ENCODE measurements around the gene GALNT15.

GALNT15 gene

DNA sequence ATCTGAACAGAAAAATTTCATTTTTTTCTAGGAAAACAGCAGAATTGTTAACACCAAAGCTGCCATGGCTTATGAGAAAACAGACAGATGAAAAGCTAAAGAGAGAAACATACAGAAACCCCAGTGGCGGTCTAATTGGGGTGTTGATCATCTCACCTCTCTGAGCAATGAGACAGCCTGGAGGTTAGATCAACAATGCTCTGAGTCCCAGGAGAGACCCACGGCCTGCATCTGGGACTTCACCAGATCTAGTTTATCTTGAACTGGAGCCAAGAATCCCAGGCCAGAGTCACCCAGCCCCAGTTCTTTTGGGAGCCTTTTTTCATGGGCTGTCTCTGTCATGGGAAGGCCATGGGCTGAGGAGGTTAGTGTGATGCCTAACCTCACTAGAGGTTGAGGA, 3.5 kb upstream of the GALNT15 start:
- no peak for DNase-seq

DNA sequence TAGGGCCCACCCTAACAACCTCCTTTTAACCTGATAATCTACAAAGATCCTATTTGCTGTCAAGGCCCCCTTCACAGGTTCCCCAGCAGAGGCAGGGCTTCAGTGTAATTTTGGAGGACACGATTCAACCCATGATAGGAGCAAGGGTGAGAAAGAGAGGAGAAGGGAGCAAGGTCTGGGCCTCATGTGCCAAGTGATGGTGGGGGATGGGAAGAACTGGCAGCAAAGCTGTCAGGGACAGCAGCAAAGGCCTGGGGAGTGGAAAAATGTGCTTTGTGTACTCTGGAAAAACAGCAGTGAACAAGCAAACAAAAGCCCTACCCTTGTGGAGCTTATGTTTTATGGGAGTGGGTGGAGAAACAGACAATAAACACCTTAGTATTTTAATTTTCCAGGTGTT, 2.7 kb upstream of the GALNT15 start:
- no peak for DNase-seq

DNA sequence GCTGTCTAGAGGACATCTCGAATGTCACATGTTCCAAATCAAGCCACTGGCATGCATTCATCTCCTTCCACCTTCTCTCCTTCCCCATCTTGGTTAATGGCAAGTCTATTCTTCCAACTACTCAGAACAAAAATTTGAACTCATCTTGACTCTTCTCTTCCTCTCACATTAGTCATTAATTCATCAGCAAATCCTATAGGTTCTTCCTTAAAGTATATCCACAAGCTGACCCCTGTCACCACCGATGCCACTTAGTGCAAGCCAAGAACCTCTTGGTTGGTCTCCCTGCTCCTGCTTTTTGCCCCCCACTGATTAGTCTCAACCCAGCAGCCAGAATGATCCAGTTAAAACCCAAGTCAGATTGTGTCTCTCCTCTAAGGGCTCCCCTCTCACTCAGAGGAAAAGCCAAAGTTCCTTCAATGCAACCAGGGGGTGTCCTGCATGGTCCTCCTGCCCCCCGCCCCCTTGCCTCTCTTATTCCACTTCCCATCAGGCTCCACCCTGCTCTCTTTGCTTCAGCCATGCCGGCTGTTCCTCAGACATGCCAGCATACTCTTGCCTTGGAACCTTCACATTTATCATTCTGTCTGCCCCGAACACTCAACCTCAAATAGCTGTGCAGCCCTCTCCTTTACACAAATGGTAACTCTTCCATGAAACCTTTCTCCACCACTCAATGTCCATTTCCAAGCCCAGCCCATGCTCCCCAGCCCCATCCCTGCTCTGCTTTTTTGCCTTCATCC, 1.0 kb upstream of the GALNT15 start:
- DNase-seq: no peak

DNA sequence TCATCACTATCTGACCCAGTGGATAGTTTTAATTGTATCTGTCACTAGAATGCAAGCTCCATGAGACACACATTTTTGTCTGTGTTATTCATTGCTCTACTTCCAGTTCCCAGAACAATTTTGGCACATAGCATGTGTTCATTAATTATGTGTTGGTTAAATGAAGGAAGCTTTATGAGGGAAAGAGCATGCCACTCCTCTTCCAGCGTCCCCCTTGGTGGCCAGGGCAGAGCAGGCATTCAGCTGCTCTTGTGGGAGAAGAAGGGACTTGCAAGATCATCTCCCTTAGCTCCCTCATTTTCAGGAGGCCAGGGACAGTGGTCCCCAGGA, 489 bp upstream of the GALNT15 start:
- no peak for DNase-seq

DNA sequence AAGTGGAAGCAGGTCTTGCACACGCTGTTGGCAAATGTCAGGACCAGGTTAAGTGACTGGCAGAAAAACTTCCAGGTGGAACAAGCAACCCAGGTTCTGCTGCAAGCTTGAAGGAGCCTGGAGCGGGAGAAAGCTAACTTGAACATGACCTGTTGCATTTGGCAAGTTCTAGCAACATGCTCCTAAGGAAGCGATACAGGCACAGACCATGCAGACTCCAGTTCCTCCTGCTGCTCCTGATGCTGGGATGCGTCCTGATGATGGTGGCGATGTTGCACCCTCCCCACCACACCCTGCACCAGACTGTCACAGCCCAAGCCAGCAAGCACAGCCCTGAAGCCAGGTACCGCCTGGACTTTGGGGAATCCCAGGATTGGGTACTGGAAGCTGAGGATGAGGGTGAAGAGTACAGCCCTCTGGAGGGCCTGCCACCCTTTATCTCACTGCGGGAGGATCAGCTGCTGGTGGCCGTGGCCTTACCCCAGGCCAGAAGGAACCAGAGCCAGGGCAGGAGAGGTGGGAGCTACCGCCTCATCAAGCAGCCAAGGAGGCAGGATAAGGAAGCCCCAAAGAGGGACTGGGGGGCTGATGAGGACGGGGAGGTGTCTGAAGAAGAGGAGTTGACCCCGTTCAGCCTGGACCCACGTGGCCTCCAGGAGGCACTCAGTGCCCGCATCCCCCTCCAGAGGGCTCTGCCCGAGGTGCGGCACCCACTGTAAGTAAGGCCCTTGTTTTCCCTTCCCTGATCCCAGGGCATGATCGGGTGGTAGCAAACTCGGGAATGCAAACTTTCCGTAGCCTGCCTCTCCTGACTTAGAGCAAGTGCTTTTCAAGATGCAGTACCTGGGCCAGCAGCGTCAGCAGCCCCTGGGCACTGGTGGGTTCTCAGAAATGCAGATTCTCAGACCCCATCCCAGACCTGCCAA, 759 bp downstream of the GALNT15 start:
- DNase-seq: no peak

DNA sequence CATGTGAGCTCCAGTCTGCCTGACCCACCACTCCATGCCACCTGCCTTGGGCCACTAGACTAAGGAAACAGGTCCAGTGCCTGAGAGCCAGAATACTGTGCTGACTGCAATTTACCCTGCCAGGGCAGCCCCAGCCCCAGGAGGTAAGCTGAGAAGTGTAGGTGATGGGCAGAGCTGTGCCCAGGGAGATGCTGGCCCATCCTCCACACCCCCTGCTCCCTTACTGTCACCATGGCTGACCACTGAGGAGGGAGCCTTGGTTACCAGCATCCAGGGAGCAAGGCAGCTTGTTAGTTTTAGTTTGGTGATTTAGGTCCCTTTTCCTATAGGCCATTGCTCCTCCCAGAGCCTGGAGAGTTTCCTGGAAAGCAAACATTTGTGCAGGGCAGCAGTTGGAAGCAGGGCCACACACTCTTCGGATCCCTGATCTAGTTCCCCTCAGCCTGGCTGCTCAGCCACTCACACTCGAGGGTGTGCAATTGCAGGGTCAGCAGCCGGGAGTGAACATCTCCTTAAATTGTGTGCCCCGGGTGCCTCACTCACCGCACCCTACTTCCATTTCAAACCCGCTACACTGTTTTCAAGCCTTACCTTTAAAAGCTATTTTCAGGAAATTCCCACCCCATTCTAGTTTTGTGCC, 2.0 kb downstream of the GALNT15 start:
- no peak for DNase-seq

DNA sequence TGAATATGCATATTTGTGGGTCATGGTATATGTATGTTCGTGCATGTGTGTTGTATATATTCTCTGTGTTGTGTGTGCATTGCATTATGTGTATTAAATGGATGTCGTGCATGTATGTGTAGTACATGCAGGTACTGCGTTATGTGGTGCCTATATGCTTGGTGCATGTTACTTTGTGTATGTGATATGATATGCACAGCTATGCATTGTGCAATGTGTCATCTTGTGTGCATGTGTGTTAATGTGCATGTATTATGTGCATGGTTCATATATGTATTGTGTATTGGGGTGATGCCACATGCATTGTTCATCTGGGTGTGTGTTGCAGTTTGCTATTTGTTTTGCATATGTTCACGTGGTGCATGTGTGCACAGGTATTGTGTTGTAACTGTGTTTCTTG, 2.9 kb downstream of the GALNT15 start:
- no peak for DNase-seq

DNA sequence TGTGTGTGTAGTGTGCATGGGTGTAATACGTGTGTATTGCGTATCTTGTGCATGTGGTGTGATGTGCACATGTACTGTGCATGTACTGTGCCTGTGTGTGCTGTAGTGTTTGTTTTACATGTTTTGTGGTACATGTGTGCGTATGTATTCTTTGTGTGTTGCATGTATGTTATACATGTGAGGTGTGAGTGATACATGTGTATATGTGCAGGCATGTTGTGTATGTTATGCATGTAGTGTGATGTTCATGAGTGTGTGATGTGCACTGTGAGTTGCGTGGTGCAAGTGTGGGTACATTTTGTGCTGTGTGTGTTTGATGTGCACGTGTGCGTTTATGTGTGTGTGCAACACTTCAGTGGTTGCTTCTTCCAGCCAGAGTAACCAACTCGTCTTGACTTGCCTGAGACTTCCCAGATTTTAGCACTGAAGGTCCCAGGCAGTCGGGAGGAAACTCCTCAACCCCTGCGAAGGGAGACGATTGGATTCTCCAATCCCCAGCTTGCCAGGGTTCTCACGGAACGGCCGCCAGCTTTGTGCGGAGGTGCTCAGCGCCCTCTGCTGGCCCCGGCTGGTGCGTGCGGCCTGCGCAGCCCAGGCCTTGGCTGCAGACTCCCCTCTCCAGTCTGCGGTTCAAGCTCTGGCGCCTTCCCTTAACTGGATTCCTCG, 3.6 kb downstream of the GALNT15 start:
- DNase-seq: no peak

DNA sequence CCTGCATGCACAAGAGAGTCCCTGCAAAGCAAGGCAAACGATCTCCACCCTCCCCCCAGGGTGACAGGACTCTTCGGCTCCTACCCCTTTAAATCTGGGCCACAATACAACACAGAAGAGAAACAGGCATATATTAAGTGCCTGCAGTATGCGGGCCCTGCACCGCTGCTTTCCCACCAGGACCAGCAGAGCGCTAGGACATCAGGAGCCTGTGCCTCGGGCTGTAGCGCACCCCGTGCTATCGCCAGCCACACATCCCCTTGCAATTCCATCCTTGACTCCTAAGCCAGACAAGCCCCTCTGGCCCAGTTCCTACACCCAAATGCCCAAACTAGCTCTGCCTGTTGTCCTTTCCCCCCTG, 4.1 kb downstream of the GALNT15 start:
- DNase-seq: no peak

DNA sequence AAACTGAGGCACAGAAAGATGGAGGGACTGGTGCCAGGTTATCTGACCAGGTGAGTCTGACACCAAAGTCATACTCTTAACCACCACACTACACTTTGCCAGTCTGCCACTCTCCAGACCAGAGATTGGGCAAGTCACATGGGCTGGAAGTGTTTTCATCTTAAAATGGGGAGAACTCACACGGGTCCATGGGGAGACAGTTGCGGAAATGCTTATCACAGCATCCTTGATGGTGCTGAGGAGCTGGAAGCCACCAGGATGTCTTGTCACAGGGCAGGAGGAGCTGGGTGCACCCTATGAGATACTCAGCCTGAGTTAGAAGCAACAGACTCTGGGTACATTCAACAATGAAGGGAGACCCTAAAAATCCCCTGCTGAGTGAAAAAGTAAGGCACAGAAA, 4.8 kb downstream of the GALNT15 start:
- no peak for DNase-seq

DNA sequence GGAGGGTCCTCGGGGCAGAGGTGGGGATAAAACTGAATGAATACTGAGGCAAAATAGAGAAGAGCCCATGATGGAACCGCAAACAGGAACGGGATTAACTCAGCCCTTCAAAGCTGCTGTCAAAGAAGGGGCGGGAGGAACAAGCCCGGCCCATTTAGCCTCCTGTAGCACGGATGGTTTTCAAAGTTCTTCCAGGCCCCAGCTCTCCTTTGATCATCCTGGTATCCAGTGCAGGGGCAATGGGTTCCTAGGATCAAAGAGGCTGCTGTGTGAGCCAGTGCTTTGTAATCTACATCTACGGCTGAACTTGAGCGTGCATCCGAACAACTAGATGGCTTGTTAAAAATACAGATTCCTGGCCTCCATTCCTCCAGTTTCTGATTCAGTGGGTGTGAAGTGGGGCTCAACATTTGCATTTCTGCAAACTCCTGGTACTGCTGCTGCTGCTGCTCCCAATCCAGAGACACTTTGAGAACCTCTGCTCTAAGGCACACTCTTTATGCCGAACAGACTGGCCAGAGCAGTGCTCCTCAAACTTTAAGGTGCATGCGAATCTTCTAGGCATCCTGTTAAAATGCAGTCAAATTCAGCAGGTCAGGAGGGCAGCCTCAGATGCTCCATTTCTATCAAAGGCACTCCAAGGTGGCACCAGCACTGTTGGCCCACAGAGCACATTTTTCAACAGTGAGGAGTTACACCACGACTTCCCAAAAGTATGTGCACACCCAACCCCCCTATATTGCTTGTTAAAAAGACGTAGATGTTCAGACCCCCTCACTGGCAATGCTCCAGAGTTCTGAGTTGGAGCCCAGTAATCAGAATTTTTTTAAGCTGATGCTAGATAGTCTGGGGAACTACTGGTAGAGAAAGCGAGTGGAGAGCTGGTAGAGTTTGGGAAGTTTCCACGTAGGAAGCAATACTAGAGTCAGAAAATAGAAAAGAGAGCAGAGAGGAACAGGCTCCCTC, 5.6 kb downstream of the GALNT15 start:
- no peak for DNase-seq

DNA sequence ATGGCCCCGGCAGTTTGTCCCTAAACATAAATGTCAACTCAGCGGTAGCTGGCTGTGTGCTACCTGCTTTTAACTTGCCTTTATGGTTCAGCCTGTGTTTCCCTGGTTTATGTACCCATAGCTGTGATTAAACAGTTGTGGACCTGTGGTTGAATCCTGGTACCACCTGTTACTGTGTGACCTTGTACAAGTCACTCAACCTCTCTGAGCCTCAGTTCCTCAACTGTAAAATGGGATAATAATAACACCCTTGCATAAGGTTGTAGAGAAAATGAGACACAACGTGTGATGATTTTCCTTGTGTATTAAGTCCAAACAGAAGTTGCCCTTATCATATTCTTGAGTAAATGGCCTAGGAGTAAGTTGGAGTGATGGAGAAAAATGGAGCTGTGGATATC, 6.3 kb downstream of the GALNT15 start:
- no peak for DNase-seq

DNA sequence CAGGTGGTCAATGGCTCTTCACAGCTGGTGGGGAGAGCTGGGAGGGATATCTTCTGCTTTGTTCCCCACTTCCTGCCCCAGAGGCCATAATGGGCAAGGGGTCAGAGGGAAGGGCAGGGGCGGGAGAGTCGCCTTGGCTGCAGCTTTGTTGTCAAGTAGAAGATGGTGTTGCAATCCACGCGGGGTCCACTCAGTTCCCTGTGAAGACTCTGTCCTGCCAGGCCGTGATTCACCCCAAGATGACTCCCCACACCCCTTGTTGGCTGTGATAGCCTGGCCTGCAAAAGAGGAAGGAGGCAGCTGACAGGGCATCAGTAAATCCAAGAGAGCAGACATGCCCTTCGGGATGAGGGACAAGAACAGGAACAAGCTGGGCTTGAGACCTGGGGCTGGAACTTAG, 6.9 kb downstream of the GALNT15 start:
- no peak for DNase-seq

DNA sequence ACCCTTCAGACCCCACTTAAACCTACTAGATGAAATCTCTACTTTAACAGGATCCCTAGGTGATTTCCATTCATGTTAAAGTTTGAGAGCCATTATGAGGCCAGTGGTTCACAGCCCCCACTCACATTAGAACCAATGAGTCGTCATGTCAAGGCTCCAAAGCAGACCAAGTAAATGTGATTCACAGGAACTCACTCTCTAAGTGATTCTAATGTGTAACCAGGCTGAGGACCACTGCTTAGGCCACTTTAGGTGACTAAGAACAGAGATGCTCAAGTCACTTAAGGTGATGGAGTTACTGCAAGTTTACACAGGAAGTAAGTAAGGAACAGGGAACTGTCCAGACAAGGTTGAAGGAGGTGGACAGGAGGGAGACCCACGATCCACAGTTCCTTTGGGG, 7.7 kb downstream of the GALNT15 start:
- DNase-seq: no peak

DNA sequence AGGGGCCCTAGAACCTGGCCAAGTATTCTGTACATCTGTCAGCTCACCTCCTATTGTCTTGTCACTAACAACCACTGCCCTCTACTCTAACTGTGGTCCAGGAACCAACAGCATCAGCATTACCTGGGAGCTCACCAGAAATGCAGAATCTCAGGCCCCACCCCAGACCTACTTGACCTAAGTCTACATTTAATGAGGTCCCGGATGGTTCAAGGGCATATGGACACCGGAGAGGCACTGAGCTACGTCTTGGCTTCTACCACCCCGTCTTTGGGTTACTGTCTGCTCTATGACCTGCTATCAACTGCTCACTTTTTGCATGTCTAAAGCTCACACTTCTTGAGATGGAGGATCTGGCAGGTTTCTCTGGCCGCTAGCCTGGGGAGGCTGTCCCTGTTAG, 8.1 kb downstream of the GALNT15 start:
- no peak for DNase-seq

DNA sequence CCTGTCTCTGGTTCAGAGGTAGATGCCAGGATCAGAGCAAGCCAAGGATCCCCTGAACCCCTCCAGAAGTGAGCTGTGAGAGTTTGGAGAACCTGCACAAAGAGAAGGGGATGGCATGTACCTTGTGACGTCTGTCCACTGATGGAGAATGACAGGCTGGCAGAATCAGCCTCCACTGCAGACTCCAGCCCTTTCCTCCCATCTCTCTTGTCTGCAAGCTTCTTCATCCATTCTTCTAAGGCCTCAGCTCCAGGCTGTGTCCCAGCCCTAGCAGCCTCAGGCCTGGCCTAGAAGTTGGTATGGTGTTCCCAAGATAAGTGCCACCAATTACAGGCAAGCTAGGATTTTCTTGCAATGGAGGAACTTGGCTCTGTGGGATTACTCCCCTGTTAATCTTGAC, 8.6 kb downstream of the GALNT15 start:
- DNase-seq: no peak

DNA sequence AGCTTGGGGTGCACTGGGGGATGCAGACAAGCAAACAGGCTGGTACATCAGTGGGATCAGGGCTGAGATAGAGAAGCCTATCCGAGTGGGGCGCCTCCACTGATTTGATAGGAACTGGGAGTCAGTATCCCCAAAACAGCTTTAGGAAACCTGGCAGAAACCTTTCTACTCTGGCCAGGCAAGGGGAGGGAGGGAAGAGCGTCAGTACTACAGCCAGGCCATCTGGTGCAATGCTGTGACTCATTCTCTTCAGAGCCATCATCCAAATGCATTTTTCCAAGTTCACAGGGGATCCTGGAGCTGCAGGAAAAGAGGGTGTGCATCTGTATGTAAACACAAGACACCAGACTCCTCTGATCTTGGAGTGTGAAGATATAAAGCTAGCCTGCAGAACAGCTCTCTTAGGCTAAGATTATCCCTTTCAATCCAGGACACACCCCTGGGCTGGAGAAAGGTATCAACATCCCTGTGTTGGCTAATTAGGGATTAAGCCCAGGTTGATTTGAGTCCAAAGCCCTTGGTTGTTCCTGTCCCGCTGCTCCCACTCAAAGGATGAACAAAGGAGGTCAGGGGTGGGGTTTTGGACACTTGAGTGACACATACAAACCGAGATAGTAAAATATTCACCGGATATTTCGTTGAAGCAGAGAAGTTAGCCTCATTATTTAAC, 9.3 kb downstream of the GALNT15 start:
- no peak for DNase-seq

DNA sequence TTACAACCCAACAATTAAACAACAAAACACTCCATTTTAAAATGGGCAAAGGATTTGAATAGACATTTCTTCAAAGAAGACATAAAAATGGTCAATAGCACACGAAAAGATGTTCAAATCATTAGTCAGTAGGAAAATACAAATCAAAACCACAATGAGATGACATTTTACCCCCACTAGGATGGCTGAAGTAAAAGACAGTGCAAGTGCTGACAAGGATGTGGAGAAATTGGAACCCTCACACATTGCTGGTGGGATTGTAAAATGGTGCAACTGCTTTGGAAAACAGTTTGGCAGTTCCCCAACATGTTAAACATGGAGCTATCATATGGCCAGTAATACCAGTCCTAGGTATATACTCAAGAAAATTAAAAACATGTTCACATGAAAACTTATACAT, 11.6 kb downstream of the GALNT15 start:
- DNase-seq: no peak

DNA sequence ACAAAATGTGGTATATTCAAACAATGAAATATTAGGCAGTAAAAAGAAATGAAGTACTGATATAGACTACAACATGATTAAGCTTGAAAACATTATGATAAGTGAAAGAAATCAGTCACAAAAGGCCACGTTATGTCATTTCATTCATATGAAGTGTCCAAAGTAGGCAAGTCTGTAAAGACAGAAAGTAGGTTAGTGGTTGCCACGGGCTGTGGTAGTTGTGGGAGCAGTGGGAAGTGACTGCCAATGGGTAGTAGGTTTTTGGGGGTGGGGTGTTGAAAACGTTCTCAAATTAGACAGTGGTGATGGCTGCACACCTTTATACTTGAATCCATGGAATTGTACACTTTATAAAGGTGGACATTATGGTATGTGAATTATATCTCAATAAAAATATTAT, 12.1 kb downstream of the GALNT15 start:
- no peak for DNase-seq

DNA sequence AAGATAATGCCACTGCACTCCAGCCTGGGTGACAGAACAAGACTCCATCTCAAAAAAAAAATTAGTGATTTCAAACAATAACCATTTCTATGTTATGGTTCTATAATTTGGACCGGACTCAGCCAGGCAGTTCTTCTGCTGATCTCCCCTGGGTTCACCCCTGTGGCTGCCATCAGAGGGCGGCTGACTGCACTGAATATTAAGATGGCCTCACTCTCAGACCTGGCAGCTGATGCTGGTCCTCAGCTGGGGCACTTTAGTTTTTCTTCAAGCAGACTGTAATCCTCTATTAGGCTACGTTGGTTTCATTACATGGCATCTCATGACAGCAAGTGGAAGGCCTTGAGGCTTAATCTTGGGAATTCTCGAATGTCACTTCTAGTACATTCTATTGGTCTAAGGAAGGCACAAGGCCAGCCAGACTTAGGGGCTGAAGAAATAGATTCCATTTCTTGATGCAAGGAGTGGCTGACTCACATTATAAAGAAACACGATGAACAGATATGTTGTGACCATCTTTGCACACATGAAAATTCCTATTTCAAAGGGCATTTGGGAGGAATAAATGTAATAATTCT, 12.8 kb downstream of the GALNT15 start:
- DNase-seq: no peak

DNA sequence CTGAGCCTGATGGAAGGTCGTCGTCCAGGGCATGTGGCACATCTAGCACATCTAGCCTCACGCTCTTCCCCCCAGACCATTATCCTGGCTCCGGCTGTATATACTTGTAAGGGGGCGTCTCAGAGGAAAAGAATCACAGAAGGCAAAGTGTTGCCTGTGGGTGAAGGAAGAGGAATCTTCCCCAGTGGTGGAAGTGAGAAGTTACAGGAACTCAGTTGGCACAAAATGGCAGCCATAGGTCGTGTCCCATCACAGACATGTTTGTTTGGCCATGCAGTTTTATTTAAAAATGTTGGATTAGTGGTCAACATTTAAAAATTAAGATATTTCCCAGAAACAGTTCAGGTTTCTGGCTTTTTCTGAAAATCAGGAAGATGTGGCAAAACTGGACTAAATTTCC, 13.6 kb downstream of the GALNT15 start:
- DNase-seq: no peak
